Measurements from ENCODE around the gene LOXL4. TPM values are rescaled to one million over a fixed set of nuclear protein-coding genes. Genes with fewer than 3 reads are reported as not detected.

The LOXL4 gene
- total RNA-seq, 1 experiment from 2014 or later: 1.3 TPM

GRCh38 chr10:98255146-98255877 lies 12.7 kb downstream of the LOXL4 start:
- no peak overlapping the region for H3K27ac ChIP-seq (ENCODE audit: low read depth, low read length)
- CTCF ChIA-PET: no interaction called here
- no peak overlapping the region for H3K9ac ChIP-seq (ENCODE audit: low read length)
- no peak overlapping the region for H2AFZ ChIP-seq (ENCODE audit: low read depth, low read length, poor library complexity, severe bottlenecking)
- no peak for TF ChIP-seq FOSL1 (IDR thresholded peaks at IDR 0.05; ENCODE audit: low read depth)
- no peak for TF ChIP-seq CBX3 (IDR thresholded peaks at IDR 0.05; ENCODE audit: low read depth)
- no peak for TF ChIP-seq EZH2phosphoT487 (IDR thresholded peaks at IDR 0.05; ENCODE audit: borderline replicate concordance)
- no peak for TF ChIP-seq CTCF (IDR thresholded peaks at IDR 0.05 in 2 of 3, conservative IDR thresholded peaks at IDR 0.05 in 1 of 3; ENCODE audit: borderline replicate concordance in 1 of 3, insufficient read depth in 1 of 3, low read depth in 2 of 3, low read length in 2 of 3)
- no peak for TF ChIP-seq MAX (IDR thresholded peaks at IDR 0.05)
- TF ChIP-seq SIN3A (IDR thresholded peaks at IDR 0.05; ENCODE audit: low read depth): no peak
- TF ChIP-seq ELF1 (IDR thresholded peaks at IDR 0.05; ENCODE audit: borderline replicate concordance, low read depth): no peak
- TF ChIP-seq ZFX (IDR thresholded peaks at IDR 0.05): no peak
- no peak for TF ChIP-seq EGR1 (IDR thresholded peaks at IDR 0.05; ENCODE audit: low read depth)
- TF ChIP-seq EZH2 (IDR thresholded peaks at IDR 0.05): no peak
- TF ChIP-seq SRF (IDR thresholded peaks at IDR 0.05; ENCODE audit: low read depth): no peak
- TF ChIP-seq ZNF274 (IDR thresholded peaks at IDR 0.05; ENCODE audit: low read depth, low read length): no peak
- no peak for TF ChIP-seq RAD21 (IDR thresholded peaks at IDR 0.05; ENCODE audit: low read depth)
- no peak for TF ChIP-seq ZBTB33 (IDR thresholded peaks at IDR 0.05; ENCODE audit: extremely low read depth, insufficient replicate concordance, low read length)
- no peak for TF ChIP-seq YY1 (IDR thresholded peaks at IDR 0.05; ENCODE audit: extremely low read depth, insufficient replicate concordance, low read depth, low read length)
- TF ChIP-seq TCF7L2 (IDR thresholded peaks at IDR 0.05; ENCODE audit: borderline replicate concordance, extremely low read depth, insufficient read depth, insufficient read length): no peak
- POLR2A ChIA-PET: no interaction called here
- RAD21 ChIA-PET (ENCODE audit: low non-redundant PET in 1 of 2, low total read pairs in 2 of 2, uncharacterized antibody in 2 of 2, unreplicated experiment in 2 of 2): no interaction called here
- H4K20me1 ChIP-seq (ENCODE audit: insufficient read depth): no peaks in the 10 kb centered on the region
- no peaks in the 10 kb centered on the region for H3K4me1 ChIP-seq (ENCODE audit: control insufficient read depth in 1 of 2, insufficient read depth in 2 of 2, low read length in 2 of 2)
- no peak overlapping the region for H3K4me3 ChIP-seq (replicated peaks in 1 of 2; ENCODE audit: low read depth in 1 of 2, low read length in 2 of 2)
- intact Hi-C loops (cut with micrococcal nuclease): no loop called here
- no peak for DNase-seq (ENCODE audit: low read depth, low spot score)
- BruUV-seq (replicated peaks): no TSS peak
- H3K9me2 ChIP-seq (ENCODE audit: insufficient read depth): no peaks in the 10 kb centered on the region
- H3K79me2 ChIP-seq (ENCODE audit: insufficient read depth, low read length): no peaks in the 10 kb centered on the region
- ATAC-seq: no peak
- no peaks in the 10 kb centered on the region for H3K27me3 ChIP-seq (ENCODE audit: insufficient read depth, low read length)
- H3K9me3 ChIP-seq (ENCODE audit: control insufficient read depth in 1 of 2, insufficient read depth in 1 of 2, low read depth in 1 of 2, low read length in 2 of 2): no peaks in the 10 kb centered on the region
- H3K4me2 ChIP-seq (ENCODE audit: low read length): no peak overlapping the region
- no peaks in the 10 kb centered on the region for H3K36me3 ChIP-seq (ENCODE audit: control insufficient read depth in 1 of 2, insufficient read depth in 2 of 2, low read length in 2 of 2)
